CD4-positive, alpha-beta T cell treated with Interleukin-4 for 1 hour (primary cell): ENCODE data around the gene PCDHGB7.
"Not testable (repeated sequence)": the region's sequence is repeated elsewhere in the genome, so short reads cannot be mapped to it uniquely, and the experiment has no call there.

Experiments used
- DNase-seq, 2 donors: peaks; one replicate each; pipeline ENCODE4 v3.0.0-alpha.2; 2020 to 2022

Gene PCDHGB7

DNA sequence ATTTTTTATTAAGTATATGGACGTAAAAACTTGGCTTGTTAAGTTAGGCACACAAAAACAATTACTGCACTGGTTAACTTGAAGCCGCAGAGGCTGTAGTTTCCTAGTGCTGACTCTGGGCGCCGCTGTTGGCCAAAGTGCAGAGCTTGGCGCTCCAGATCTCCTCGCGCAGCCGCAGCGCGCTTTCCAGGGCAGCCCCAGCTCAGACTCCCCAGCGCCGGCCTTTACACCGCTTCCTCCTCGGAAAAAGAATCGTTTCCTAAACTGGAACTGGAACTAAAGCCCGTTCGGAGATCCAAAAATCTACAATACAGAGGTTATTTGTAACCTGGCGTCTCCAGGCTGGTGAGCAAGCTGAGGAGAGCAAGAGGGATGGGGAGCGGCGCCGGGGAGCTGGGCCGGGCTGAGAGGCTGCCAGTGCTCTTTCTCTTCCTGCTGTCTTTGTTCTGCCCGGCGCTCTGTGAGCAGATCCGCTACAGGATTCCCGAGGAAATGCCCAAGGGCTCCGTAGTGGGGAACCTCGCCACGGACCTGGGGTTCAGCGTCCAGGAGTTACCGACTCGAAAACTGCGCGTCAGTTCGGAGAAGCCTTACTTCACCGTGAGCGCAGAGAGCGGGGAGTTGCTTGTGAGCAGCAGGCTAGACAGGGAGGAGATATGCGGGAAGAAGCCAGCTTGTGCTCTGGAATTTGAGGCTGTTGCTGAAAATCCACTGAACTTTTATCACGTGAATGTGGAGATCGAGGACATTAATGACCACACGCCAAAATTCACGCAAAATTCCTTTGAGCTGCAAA, 19.5 kb upstream of the PCDHGB7 start, which contains the start of gene PCDHGB5:
PCDHGB5 (plus strand) TSS at position 192 of the 796 bp plus-strand sequence; CDS start at position 373, 181 bp downstream.
- DNase-seq: peak; percentile 39 to 41

DNA sequence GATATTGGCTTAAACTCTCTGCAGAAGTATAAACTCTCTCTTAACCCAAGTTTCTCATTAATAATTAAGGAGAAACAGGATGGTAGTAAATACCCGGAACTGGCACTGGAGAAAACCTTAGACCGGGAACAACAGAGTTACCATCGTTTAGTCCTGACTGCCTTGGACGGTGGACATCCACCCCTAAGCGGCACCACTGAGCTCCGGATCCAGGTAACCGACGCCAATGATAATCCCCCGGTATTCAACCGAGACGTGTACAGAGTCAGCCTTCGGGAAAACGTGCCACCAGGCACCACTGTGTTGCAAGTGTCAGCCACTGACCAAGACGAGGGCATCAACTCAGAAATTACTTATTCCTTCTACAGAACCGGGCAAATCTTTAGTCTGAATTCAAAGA, 18.9 kb upstream of the PCDHGB7 start:
- DNase-seq: no peak

DNA sequence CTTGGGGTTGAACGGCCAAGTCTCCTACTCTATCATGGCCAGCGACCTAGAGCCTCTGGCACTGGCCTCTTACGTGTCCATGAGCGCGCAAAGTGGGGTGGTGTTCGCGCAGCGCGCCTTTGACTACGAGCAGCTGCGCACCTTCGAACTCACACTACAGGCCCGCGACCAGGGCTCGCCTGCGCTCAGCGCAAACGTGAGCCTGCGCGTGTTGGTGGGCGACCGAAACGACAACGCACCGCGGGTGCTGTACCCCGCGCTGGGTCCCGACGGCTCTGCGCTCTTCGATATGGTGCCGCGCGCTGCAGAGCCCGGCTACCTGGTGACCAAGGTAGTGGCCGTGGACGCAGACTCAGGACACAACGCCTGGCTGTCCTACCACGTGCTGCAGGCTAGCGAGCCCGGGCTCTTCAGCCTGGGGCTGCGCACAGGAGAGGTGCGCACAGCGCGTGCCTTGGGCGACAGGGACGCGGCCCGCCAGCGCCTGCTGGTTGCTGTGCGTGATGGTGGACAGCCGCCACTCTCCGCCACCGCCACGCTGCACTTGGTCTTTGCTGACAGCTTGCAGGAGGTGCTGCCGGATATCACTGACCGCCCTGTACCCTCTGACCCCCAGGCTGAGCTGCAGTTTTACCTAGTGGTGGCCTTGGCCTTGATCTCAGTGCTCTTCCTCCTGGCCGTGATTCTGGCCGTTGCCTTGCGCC, 17.8 kb upstream of the PCDHGB7 start:
- DNase-seq: no peak

GRCh38 chr5:141402553-141403243, 14.8 kb upstream of the PCDHGB7 start, which contains the start of gene PCDHGA9:
Gene PCDHGA9 (plus strand): TSS chr5:141402778. CDS start chr5:141402953, 175 bp downstream.
- DNase-seq: peak in 1 of 2 donors; percentile 19

DNA sequence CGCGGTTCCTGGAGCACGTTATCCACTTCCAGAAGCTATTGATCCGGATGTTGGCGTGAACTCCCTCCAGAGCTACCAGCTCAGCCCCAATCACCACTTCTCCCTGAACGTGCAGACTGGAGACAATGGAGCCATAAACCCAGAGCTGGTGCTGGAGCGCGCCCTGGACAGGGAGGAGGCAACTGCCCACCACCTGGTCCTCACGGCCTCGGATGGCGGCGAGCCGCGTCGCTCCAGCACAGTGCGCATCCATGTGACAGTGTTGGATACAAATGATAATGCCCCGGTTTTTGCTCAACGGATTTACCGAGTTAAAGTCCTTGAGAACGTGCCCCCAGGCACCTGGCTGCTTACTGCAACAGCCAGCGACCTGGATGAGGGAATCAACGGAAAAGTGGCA, 14.1 kb upstream of the PCDHGB7 start:
- no peak for DNase-seq

GRCh38 chr5:141407790-141408505, 9.5 kb upstream of the PCDHGB7 start, which contains the start of gene PCDHGB6:
Gene PCDHGB6 (plus strand): TSS chr5:141408021. CDS start chr5:141408203, 182 bp downstream.
- peak; percentile 27 to 44 for DNase-seq

DNA sequence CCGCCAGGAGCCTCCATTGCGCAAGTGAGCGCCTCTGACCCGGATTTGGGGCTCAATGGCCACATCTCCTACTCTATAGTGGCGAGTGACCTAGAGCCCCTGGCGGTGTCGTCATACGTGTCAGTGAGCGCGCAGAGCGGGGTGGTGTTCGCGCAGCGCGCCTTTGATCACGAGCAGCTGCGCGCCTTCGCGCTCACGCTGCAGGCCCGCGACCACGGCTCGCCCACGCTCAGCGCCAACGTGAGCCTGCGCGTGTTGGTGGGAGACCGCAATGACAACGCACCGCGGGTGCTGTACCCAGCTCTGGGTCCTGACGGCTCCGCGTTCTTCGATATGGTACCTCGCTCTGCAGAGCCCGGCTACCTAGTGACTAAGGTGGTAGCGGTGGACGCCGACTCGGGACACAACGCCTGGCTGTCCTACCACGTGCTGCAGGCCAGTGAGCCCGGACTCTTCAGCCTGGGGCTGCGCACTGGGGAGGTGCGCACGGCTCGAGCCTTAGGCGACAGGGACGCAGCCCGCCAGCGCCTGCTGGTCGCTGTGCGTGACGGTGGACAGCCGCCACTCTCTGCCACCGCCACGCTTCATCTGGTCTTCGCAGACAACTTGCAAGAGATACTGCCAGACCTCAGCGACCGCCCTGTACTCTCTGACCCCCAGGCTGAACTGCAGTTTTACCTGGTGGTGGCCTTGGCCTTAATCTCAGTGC, 7.7 kb upstream of the PCDHGB7 start:
- DNase-seq: no peak

GRCh38 chr5:141411575-141411974, 5.9 kb upstream of the PCDHGB7 start:
- DNase-seq: no peak

DNA sequence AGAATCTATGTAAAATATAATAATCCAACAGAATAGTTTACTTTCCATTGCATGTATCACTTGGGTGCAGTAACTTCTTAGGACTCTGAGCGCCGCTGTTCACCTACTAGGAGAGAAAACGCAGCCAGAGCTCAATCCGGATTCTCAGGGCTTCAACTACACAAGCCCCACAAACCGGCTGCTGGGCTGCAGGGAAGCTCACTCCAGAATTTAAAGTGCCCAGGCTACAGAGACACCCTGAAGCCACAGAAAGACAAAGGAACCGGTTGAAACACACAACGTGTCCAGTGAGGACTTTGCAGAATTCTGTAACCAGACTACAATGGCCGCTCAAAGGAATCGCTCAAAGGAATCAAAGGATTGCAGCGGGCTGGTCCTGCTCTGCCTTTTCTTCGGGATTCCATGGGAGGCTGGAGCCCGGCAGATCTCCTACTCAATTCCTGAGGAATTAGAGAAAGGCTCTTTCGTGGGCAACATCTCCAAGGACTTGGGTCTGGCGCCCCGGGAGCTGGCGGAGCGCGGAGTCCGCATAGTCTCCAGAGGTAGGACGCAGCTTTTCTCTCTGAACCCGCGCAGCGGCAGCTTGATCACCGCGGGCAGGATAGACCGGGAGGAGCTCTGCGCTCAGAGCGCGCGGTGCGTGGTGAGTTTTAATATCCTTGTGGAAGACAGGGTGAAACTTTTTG, 4.5 kb upstream of the PCDHGB7 start, which contains the start of gene PCDHGA10:
PCDHGA10 (plus strand) TSS at position 134 of the 686 bp plus-strand sequence; CDS start at position 323, 189 bp downstream.
- peak; percentile 60 to 65 for DNase-seq

GRCh38 chr5:141413540-141414069, 3.9 kb upstream of the PCDHGB7 start:
- DNase-seq: no peak

- not testable (repeated sequence) for DNase-seq
Observed at GRCh38 chr5:141414548-141415274, 2.8 kb upstream of the PCDHGB7 start.

- not testable (repeated sequence) for DNase-seq
Observed at GRCh38 chr5:141415275-141415618, 2.2 kb upstream of the PCDHGB7 start.

- no peak for DNase-seq
Observed at GRCh38 chr5:141419074-141419880, 1.8 kb downstream of the PCDHGB7 start.

GRCh38 chr5:141420855-141421488, 3.5 kb downstream of the PCDHGB7 start, which contains the start of gene PCDHGA11:
Gene PCDHGA11 (plus strand): TSS chr5:141421051. CDS start chr5:141421228, 177 bp downstream.
- DNase-seq: peak; percentile 34 to 55

- DNase-seq: no peak
Observed at GRCh38 chr5:141421489-141421855, 4.0 kb downstream of the PCDHGB7 start.

- no peak for DNase-seq
Observed at GRCh38 chr5:141422742-141423291, 5.3 kb downstream of the PCDHGB7 start.

DNA sequence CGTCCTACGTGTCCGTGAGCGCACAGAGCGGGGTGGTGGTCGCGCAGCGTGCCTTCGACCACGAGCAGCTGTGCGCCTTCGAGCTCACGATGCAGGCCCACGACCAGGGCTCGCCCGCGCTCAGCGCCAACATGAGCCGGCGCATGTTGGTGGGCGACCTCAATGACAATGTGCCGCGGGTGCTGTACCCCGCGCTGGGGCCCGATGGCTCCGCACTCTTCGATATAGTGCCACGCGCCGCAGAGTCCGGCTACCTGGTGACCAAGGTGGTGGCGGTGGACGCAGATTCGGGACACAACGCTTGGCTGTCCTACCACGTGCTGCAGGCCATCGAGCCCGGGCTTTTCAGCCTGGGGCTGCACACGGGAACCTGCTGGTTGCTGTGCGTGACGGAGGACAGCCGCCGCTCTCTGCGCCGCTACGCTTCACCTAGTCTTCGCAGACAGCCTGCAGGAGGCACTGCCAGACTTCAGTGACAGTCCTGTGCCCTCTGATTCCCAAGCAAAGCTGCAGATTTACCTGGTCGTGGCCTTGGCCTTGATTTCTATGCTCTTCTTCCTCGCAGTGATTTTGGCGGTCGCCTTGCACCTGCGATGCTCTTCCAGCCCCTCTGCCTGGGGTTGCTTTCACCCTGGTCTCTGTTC, 10.4 kb downstream of the PCDHGB7 start:
- no peak for DNase-seq
